ENCODE measurements around the gene SYNGR3.
"Not testable (repeated sequence)": the region's sequence is repeated elsewhere in the genome, so short reads cannot be mapped to it uniquely, and the experiment has no call there.

Gene SYNGR3

DNA sequence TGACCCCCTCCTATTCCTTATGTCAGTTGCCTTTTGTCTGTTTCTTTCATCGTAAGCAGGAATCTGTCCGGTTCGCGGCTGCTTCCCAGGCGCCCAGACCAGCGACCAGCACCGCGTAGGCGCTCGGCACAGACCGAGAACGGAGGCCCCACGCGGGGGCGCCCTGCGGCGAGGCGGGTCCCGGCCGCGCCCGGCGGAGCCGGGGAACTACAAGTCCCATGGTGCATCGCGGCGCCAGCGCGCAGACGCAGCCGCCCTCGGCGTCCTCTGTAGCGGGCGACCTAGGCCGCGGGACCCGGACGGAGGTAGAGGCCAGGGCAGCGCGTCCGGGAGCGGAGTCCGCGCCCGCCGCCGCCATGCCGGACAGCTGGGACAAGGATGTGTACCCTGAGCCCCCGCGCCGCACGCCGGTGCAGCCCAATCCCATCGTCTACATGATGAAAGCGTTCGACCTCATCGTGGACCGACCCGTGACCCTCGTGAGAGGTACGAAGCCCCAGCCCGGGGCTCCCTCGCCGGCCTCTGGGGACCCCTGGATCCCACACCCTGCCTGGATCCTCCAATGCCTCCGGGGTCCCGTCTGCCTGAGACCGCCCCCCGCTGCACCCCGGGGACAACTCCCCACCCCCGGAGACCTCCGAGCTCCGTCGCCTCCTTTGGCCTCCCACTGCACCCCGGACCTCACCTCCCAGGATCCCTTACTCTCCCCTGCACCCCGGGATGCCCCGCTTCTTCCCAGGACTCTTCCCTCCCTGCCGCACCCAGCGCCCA is 30.3 kb upstream of the SYNGR3 start, which contains the start of gene NDUFB10:
Gene NDUFB10, plus strand, starts transcription at position 270 of the 771 bp plus-strand sequence. Its CDS starts 87 bp downstream, at position 357.
- in situ Hi-C loops (cut with MboI; ENCODE audit: low sequenced_read_pairs): no loop called here

DNA sequence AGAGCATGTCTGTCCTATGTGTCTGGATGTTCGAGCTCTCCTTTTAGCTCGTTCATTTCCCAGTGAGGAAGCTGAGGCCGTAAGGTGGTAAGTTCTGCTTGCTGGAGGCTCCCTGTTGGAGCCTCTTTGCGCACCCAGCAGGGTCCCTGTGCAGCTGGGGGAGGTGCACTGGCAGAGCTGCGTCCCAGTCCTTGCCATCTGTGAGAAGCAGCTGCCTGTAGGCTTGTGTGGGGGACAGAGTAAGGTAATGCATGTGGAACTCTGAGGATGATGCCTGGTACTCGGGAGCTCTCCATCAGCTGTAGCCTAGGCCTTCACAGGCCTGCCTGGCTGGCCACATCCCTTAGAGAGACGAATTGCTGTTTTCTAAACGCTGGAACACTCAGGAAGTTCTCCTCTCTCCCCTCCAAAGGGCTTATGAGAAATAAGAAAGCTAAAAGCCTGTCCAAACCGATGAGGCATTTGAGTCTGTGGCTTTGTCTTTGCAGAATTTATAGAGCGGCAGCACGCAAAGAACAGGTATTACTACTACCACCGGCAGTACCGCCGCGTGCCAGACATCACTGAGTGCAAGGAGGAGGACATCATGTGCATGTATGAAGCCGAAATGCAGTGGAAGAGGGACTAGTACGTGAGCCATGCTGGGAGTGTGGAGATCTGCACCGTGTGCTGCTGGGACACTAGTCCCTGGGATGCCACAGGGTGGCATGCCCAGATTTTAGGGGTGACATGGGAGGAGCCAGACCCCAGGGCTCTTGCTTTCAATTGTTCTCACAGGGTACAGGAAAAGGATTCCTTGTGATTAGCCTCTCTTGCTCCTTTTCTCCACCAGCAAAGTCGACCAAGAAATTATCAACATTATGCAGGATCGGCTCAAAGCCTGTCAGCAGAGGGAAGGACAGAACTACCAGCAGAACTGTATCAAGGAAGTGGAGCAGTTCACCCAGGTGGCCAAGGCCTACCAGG is 28.8 kb upstream of the SYNGR3 start:
- in situ Hi-C loops (cut with MboI; ENCODE audit: low sequenced_read_pairs): no loop called here

DNA sequence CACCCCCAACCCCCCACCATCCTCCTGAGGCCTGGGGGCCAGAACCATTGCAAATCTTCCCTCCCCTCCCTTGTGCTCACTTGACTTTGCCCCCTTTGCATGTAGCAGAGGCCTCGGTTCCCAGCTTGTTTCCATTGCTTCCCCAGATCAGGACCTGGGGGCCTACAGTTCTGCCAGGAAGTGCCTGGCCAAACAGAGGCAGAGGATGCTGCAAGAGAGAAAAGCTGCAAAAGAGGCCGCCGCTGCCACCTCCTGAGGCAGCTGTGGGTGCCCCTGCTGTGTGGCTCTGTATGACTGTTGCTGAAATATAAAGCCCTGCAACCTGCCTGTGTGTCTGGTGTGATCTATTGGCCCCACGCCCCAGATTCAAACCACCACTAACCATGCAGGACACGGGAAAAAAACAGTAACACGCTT is 28.1 kb upstream of the SYNGR3 start:
- in situ Hi-C loops (cut with MboI; ENCODE audit: low sequenced_read_pairs): no loop called here

DNA sequence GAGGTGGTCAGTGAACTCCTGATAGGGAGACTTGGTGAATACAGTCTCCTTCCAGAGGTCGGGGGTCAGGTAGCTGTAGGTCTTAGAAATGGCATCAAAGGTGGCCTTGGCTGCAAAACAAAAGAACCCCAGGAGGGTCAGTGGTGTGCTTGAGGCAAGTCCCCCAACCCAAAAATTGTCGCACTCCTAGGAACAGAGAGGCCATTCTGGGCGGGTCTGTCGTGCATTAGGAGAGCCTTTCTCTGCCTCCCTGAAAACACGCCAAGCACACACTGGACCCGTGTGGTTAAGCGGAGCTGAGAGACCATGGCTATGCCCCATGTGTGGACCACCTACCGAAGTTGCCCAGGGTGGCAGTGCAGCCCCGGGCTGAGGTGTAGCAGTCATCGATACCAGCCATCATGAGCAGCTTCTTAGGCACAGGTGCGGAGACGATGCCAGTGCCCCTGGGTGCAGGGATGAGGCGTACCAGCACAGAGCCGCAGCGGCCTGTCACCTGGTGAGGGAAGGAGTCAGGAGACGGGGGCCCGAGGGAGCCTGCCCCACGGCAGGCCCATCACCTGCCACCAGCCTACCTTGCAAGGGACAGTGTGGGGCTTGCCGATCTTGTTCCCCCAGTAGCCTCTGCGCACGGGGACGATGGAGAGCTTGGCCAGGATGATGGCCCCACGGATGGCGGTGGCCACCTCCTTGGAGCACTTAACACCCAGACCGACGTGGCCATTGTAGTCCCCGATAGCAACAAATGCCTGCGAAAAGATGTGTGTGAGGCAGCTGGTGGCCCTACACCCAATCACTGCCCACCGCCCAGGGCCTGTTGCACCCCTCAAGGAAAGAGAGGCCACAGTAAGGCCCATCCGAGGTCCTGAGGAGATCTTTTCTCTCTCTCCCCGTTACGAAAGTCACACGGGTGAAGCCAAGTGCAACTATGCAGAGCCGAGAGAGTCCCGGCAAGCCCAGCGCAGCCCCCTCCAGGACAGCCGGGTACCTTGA is 27.3 kb upstream of the SYNGR3 start:
- in situ Hi-C loops (cut with MboI; ENCODE audit: low sequenced_read_pairs): not testable (repeated sequence)

DNA sequence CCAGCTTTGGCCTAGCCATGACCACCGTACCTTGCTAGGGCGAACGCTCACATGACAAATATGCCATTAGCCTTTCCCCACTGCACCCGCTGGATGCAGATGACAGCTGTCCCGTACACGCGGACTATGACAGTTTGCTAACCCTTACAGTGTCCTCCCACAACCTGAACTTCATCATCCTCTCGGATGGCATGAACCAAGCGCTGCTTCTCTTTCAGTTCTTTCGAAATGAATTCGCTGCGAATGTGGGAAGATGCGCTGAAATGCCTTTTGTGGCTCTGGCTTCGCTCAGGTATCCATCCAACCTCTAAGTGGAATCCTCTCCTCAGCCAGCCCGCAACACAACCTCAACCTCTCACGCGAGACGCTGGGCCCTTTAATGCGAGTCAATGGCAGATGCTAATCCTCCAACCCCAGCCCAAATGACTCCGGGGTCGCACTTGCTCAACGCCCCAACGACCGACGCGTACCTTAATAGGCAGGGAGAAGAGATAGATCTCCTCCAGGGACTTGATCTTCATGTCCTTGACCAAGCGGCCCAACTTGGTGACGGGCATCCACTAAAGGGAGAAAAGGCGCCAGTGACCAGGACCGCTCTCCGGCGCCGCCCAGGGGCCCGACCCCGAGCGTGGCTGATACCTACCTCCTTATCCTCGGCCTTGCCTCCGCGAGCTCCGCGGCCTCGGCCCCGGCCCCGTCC is 25.8 kb upstream of the SYNGR3 start:
- in situ Hi-C loops (cut with MboI; ENCODE audit: low sequenced_read_pairs): no loop called here

DNA sequence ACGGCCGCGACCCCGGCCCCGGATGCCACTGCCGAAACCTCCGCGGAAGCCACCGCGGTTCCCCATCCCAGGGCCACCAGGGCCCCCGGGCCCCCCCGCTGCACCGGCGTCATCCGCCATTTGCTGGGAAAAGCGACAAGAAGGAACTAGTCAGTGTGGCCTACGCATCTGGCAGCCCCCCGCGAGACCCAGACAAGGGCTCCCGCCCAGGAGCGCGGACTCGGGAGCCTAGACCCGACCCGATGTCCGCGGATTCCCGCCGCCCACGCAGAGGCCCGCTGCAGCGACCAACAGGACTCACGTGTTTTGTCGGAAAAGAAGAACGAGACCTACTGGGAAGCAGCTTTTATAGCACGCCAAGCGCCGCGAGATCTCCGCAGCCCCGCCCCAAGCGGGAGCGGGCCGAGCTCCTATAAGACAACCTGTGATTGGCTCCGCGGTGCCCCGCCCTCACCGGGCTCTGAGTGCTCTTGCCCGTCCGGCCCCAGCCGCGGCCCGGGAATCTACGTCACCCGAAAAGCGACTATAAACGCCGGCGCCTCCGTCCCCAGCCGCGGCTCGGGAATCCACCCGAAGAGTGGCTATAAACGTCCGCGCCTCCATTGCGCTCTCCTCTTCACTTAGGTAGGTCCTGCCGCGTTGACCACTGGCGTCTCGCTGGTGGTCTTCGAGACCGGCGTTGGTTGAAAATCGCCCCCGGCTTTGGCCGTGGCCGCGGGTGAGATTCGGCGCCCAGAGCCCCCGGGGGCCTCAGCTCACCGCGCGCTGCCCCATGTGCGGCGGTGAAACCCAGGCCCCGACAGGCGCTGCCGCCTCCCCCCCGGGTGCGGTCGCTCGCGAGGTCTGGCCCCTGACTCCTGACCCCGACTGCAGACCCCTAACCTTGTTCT is 25.0 kb upstream of the SYNGR3 start, which contains the start of gene RPS2:
Gene RPS2, minus strand, starts transcription at position 321 of the 890 bp plus-strand sequence. Its CDS starts 201 bp downstream, at position 120.
- in situ Hi-C loops (cut with MboI; ENCODE audit: low sequenced_read_pairs): no loop called here

DNA sequence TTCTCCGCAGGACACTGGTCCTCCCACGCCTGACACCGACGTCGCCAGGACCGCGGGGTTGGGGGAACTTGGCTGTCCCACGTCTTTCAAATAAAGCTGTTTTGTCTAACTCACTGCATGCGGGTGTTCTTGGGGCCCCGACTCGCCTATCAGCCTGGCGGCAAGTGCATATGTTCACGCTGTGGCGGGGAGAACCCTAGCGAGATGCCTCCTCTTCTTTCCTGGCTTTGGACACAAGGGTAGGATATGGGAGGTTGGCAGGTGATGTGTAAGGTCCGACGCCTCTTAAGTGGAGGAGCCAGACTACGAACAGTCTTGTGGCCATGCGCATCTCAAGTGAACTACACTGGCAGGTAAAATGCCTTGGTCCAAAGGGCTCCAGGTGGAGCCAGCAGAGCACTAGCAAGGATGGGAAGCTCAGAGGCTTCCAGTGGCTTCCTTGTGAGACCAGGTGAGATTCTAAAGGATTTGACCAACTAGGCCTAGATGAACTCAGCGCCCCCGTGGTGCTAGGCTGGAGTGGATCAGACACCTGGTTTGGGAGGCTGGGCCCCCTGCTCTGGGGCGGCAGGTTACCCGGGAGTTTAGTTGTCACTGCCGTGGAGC is 24.3 kb upstream of the SYNGR3 start:
- in situ Hi-C loops (cut with MboI; ENCODE audit: low sequenced_read_pairs): no loop called here

DNA sequence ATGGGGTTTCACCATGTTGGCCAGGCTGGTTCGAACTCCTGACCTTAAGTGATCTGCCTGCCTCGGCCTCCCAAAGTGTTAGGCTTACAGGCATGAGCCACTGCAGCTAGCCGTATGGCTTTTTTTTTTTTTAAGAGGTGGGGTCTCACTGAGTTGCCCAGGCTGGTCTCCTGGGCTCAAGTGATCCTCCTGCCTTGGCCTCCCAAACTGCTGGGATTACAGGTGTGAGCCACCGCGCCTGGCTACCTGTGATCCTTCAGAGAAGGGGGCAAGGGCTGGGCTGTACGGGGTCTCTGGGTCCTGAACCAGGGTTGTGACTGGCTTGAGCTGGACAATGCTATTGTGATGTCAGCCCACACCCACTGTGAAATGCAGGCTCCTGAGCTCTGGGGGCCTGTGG is 23.3 kb upstream of the SYNGR3 start, which contains the start of gene RNF151:
Gene RNF151, plus strand, starts transcription at position 397 of the 400 bp plus-strand sequence. CDS start 26 bp downstream, outside the sequence.
- in situ Hi-C loops (cut with MboI; ENCODE audit: low sequenced_read_pairs): no loop called here

DNA sequence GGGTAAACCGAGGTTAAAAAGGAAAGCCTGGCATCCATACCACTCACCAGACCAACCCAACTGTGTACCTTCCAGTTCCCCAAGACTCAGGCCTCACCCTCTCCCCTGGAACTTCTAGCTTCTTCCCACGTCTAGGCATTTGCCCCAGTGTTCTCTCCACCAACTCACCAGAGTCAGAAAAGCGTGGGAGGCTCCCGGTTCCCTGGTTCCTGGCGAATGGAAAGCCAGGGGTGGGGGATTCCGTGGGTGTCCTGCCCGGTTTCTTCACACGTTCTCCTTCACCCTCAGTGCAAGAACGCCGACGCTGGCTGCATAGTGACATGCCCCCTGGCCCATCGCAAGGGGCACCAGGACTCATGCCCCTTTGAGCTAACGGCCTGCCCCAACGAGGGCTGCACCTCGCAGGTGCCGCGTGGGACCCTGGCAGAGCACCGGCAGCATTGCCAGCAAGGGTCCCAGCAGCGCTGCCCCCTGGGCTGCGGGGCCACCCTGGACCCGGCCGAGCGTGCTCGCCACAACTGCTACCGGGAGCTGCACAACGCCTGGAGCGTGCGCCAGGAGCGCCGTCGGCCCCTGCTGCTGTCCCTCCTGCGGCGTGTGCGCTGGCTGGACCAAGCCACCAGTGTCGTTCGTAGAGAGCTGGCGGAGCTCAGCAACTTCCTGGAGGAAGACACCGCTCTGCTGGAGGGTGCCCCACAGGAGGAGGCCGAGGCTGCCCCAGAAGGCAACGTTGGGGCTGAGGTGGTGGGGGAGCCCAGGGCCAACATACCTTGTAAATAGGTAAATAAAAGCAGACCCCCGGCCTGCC is 21.4 kb upstream of the SYNGR3 start:
- in situ Hi-C loops (cut with MboI; ENCODE audit: low sequenced_read_pairs): no loop called here

DNA sequence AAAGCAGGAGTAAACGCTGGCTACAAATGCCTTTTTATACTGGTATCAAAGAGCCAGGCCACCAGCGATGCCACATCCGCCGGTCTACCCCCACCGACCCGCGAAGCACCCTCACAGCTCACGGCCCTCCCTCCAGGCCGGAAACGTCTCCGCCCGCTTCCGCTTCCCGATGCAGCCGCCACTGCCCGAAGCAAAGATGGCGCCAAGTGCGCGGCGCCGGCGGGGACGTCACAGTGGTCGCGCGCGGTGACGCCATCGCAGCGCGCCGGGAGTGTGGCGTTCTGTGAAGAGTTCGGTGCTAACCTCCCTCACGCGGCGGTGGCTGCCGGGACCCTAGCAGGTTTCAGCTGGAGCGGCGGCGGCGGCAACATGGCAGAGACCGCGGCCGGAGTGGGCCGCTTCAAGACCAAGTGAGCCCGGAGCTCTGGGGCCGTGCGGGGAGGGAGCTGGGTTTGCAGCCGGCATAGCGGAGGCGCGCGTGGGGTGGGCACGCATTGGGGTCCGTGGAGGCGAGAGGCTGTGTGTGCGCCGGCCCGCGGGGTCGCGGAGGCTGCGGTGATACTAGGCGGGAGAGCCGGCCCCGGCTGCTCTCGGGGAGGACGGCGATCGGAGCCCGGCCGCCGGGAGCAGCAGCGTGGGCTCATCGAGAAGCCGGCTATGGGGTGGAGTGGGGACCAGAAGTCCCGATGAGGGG is 17.8 kb upstream of the SYNGR3 start, which contains the start of gene TBL3:
Gene TBL3, plus strand, starts transcription at position 258 of the 694 bp plus-strand sequence. Its CDS starts 112 bp downstream, at position 370.
- in situ Hi-C loops (cut with MboI; ENCODE audit: low sequenced_read_pairs): no loop called here

DNA sequence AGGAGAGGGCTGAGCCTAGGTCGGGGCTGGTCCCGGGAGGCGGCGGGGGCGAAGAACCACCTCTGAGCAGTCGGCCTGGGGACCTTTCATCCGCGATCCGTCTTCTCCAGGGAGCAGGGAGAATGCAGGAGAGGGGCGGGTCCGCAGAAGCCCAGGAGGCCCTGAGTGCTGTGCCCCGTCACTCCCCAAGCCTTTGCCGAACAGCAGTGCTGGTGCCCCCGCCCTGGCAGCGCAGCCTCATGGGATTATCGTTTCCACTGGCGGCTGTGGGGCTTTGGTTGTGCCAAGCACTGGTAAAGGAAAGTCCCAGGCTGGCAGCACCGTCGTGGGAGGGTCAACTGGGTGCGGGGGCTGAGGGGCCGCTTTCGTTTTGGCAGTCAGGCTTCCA is 17.3 kb upstream of the SYNGR3 start:
- in situ Hi-C loops (cut with MboI; ENCODE audit: low sequenced_read_pairs): no loop called here

DNA sequence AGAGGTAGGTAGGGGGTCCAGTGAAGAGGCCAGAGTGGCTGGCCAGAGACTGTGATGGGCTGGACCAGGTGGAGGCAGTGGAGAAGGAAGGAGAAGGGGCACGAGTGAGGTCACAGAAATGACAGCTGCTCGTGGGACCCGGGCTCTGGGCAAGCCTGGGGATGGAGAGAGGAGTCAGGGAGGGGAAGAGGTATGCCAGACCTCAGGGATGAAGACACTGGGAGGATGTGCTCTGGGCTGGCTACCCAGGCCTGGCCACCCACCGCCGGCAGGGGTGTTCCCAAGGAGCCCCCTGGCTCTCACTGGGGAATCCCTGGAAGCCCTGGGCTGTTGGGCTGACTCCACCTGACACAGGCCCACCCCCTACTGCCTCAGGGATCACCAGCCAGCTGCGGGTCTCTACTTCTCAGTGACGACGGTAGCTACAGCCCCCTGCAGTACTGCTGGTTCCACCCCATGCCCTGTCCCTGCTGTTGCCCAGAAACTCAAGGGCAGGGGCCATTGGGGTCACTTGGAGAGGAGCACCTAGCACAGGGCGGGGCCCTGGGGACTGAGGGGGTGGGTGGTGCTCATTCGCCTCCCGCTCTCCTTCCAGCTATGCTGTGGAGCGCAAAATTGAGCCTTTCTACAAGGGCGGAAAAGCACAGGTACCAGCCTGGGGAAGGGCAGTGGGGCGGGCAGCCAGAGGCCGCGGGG is 16.2 kb upstream of the SYNGR3 start:
- in situ Hi-C loops (cut with MboI; ENCODE audit: low sequenced_read_pairs): no loop called here

DNA sequence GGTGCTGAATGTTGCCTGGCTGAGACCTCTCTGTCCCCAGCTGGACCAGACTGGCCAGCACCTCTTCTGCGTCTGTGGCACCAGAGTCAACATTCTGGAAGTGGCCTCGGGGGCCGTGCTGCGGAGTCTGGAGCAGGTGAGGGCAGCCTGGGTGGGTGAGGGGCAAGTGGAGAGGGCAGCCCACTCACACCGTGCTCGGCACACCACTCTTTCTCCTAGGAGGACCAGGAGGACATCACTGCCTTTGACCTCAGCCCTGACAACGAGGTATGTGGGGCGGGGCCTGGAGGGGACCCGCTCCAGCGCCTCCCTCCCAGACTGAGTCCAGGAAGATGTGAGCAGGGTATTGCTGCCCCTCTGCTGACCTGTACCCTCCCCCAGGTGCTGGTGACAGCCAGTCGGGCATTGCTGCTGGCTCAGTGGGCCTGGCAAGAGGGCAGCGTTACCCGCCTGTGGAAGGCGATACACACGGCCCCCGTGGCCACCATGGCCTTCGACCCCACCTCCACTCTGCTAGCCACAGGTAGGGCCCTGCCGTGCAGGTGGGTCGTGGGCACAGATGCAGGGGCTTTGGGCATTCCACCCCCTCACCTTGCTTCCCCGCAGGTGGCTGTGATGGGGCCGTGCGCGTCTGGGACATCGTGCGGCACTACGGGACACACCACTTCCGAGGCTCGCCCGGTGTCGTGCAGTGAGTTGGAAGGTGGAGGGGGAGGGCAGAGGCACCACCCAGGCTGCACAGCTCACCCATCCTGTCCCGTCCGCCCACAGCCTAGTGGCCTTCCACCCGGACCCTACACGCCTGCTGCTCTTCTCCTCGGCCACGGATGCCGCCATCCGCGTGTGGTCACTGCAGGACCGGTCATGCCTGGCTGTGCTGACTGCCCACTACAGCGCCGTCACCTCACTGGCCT is 15.4 kb upstream of the SYNGR3 start:
- in situ Hi-C loops (cut with MboI; ENCODE audit: low sequenced_read_pairs): no loop called here

DNA sequence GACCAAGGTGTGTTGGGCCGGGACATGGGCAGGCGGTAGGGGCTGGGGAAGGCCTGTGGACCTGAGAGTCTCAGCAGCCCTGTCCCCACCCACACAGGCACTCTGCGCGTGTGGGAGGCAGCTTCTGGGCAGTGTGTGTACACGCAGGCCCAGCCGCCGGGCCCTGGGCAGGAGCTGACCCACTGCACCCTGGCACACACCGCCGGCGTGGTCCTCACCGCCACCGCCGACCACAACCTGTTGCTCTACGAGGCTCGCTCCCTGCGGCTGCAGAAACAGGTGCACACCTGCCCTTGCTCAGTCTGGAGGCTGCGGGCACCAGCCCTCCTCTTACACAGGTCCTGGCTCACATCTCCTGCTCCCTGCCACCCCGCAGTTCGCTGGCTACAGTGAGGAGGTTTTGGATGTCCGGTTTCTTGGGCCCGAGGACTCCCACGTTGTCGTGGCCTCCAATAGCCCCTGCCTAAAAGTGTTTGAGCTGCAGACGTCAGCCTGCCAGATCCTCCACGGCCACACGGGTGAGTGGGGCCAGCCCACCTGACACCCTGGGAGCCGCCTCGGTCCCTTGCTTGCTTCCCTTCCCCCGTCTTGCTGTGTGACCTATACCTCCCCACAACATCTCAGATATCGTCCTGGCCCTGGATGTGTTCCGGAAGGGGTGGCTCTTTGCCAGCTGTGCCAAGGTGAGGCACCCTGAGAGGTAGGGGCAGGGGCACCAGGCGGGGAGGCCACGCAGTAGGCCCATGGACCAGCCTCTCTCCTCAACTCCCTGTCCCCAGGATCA is 14.1 kb upstream of the SYNGR3 start:
- in situ Hi-C loops (cut with MboI; ENCODE audit: low sequenced_read_pairs): no loop called here

All from HL-60/S4 treated with phorbol 12-myristate 13-acetate at 8.2 ng/mL for 4 days and 3 days (cell line).